GM21367 (cell line): Measurements from ENCODE around the gene SGCD.
A peak's percentile ranks its signal among the peaks of the same experiment; 100 is the strongest.

ENCODE experiments used
- ATAC-seq: cut with Tn5 transposase; IDR thresholded peaks from one replicate; pipeline ENCODE4 v1.9.1; 2021; ENCODE audit not compliant: unreplicated experiment

The SGCD gene

GRCh38 chr5:156755421-156756087 is 428.6 kb downstream of the SGCD start:
- ATAC-seq = no peak

GRCh38 chr5:156758011-156758791 is 431.2 kb downstream of the SGCD start:
- no peak for ATAC-seq

- ATAC-seq = no peak
Observed at GRCh38 chr5:156759156-156759555, 432.2 kb downstream of the SGCD start.

GRCh38 chr5:156762771-156763170 is 435.8 kb downstream of the SGCD start:
- ATAC-seq = no peak

DNA sequence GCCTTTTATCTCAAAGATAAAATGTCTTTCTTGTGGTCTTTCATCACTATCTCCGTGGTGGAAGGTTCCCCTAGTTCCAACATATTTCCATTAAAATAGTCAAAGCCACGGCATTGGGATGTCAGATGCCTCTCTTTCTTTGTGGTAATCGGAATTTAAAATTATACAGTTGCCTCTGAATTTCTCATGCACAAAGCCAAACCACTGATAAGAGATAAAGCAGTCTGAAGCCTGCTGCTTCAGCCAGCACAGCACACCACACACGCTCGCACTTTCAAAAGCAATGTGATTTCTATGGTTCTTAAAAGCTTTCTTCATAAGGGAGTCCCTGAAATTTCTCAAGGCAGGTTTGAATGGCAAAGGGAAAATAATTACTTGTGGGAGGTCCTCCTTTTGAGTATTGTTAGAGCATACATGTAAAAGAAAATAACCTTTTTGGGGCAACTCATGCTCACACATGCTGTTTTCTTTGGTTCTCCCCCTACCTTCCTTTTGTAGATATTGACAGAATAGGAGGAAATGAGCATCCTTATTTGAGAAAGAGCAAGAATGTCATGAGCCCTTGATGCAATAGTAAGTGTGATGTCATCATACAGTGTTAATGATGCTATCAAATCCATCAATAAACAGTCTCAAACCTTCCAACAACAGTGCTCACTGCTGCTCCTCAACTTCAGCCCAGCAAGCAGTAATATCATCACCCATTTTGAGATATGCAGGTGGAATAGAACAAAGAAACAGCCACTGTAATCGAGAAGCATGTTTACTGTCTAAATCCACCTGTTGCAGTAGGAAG is 437.4 kb downstream of the SGCD start:
- no peak for ATAC-seq

DNA sequence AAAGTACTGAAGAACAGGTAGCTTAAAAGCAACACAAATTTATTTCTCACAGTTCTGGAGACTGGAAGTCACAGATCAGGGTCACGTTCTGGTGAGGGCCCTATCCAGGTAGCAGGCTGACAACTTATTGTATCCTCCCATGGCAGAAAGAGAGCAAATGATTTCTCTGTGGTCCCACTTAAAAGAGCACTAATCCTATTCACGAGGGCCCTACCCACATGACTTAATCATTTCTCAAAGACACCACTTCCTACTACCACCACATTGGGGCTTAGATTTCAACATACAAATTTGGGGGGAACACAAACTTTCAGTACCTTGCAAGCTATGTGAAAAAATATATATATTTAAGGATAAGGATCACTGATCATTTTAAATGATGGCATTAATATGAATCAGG is 447.3 kb downstream of the SGCD start:
- no peak for ATAC-seq

DNA sequence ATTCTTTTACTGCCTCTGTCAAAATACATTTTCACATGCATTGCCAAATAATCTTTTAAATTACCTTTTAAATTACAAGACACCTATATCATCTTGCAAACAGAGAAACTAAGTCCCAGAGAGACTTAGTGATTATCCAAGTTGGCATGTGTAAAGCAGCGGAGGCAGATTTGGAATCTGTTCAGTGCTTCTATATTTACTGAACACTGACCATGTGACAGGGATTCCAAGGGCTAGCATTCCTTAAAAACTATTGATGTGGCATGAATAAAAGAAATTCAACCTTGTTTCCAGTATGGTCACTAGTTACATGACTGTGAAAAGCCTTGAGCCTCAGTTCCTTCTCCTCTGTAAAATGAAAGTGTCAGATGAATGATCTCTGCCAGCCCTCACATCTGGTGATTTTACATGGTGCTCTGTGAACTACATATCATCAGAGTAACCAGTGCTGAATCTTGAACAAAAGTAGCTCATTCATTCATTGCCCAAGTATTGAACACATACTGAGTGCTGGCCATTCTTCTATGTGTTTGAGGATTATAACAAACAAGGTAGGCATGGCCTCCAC is 451.3 kb downstream of the SGCD start:
- ATAC-seq = no peak

DNA sequence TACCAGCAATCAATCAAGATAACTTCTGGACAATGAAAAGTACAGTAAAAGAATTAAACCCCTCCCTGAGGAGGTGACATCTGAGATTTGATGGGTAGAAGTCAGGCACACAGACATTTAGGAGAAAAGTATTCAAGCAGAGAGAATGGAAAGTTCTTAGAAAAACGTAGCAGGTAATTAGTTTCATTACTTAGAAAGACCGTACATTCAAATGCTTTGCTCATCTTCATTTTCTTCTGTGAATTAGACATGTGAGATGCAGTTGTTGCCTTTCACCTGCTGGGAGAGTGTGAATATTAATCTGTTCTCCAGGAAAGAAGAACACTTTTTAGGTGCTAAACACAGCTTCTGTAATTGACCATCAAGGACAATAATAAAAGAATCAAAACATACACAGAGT is 451.8 kb downstream of the SGCD start:
- ATAC-seq = no peak

DNA sequence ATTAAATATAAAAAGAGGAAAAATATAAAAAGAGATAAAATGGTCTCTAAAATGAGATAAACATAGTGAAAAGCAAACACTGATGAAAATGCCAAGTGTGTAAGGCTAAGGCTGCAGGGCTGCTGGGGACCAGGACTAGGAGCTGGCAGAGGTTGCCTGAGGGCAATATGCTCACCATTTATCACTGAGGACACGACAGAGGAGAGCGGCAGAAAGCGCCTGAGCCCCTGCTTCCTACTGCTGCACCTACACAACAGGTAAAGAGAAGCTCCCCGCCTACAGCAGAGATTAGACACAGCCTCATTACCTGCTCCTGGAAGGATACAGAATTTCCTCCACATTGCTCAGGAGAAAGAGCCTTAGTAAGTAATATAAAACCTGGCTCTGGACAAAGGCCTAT is 452.5 kb downstream of the SGCD start:
- no peak for ATAC-seq

DNA sequence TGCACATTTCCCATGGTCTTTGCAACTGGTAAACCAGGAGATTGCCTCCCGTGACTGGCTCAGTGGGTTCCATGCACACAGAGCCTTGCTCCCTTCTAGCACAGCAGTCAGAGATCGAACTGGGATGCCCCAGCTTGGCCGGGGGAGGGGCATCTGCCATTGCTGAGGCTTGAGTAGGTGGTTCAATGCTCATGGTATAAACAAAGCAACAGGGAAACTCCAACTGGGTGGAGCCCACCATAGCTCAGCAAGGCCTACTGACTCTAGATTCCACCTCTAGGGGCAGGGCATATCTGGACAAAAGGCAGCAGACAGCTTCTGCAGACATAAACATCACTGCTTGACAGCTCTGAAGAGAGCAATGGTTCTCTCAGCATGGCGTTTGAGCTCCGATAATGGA is 456.1 kb downstream of the SGCD start:
- ATAC-seq = no peak

DNA sequence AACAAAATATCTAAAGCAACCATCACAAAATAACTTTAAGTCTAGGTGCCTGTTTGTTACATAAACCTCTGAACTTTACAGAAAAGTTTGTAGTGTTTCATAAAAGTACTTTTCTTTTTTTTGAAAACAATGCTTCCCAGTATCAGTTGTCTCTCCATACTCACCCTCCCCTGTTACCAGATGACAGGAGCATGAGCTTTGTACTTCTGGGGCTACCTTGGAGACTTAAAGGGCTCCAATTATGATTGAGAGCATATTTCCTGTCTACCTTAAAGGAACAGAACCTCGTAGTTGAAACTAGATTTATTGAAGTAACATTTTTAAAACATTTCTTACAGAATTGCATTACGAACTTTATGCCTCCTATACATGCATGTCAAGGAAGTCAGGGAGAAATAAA is 467.7 kb downstream of the SGCD start:
- ATAC-seq = no peak

- ATAC-seq = no peak
Observed at GRCh38 chr5:156798201-156798600, 471.2 kb downstream of the SGCD start.

- no peak for ATAC-seq
Observed at GRCh38 chr5:156799171-156799570, 472.2 kb downstream of the SGCD start.

- ATAC-seq = no peak
Observed at GRCh38 chr5:156800929-156801328, 474.0 kb downstream of the SGCD start.

- ATAC-seq = no peak
Observed at GRCh38 chr5:156802501-156802900, 475.5 kb downstream of the SGCD start.

DNA sequence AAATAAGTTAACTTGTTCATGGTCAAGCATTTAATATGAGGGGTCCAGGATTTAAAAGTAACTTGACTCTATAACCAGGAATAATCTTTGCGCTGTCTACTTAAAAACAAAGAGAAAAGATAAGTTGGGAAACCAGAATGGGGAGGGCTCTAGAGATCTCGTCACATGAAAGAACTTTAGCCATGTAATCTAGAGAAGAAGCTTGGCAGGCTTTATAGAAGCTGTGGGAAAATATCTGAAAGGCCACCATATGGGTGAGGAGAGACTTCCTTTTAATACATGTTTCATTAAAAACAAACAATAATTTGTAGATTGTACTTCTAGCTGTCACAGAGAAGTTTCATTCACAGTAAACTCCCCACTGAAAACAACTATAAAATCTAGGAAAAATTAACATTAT is 476.4 kb downstream of the SGCD start:
- no peak for ATAC-seq

DNA sequence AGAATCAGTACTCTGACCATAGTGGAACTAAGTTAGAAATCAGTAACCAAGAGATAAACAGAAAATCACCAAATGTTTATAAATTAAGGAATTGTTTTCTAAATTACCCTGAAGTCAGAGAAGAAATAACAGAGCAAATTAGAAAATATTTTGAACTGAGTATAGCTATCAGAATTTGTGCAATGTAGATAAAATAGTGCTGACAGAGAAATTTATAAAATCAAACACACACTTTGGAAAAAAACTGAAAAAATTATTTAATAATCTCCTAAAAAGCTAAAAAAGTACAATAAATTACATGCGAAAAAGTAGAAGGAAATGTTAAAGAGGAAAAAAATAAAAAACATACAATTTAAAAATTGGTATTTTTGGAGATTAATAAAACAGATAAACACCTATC is 486.0 kb downstream of the SGCD start:
- ATAC-seq = no peak

DNA sequence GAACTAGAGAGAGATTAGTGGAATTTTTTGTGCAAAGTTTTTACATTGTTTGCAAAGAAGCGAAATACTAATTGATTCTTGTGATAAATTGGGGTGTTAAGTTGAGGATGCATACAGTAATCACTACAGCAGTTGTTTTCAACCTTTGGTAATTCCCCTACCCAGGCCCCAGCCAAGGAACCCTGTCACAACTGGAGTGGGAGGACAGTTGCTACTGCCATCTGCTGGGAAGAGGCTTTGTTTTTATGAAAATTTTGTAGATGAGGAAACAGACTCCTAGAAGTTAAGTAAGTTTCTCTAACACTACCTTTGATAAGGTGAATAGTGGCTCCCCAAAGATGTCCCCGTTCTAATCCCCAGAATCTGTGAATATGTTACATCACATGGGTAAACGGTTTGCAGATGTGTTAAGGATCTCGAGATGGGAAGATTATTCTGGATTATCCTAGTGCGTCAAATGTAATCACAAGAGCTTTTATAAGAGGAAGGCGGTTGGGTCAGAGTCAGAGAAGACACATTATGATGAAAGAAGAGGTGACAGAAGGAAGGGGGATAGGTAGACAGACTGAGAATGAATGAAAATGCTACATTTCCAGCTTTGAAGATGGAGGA is 489.1 kb downstream of the SGCD start:
- ATAC-seq = peak; percentile 59
